Superior temporal gyrus (tissue), 1 donor: Measurements from ENCODE around the gene PAQR8.

Experiments
- DNase-seq: peaks from one replicate; pipeline ENCODE4 v3.0.0-alpha.2; 2016; ENCODE audit errors: extremely low spot score

Gene PAQR8

DNA sequence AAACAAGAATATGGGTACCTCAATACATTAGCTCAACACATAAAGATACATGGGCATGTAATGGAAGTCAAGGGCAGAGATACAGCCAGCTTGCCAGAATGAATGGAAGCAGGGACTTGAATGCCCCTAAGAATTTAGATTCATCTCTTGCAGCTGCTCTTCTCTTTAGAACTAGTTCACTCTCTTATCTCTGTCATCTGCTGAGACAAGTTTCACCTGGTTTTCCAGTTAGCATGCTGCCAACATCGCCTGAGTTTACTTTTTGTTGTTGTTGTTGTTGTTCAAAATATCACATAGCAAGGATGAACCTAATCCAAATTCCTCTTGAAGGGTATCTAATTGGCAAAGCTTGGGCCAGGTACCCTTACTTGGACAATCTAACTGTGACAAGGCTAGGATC, 14.1 kb upstream of the PAQR8 start:
- DNase-seq, result no peak

DNA sequence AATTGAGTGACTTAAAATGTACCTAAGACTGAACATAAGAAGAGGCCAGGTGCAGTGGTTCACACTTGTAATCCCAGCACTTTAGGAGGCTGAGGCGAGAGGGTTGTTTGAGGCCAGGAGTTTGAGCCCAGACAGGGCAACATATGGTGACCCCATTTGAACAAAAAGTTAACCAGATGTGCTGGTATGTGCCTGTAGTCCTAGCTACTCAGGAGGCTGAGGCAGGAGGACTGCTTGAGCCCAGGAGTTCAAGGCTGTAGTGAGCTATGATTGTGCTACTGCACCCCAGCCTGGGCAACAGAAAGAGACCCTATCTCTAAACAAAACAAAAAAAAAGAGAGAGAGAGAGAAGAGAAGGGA, 10.1 kb upstream of the PAQR8 start:
- no peak for DNase-seq

DNA sequence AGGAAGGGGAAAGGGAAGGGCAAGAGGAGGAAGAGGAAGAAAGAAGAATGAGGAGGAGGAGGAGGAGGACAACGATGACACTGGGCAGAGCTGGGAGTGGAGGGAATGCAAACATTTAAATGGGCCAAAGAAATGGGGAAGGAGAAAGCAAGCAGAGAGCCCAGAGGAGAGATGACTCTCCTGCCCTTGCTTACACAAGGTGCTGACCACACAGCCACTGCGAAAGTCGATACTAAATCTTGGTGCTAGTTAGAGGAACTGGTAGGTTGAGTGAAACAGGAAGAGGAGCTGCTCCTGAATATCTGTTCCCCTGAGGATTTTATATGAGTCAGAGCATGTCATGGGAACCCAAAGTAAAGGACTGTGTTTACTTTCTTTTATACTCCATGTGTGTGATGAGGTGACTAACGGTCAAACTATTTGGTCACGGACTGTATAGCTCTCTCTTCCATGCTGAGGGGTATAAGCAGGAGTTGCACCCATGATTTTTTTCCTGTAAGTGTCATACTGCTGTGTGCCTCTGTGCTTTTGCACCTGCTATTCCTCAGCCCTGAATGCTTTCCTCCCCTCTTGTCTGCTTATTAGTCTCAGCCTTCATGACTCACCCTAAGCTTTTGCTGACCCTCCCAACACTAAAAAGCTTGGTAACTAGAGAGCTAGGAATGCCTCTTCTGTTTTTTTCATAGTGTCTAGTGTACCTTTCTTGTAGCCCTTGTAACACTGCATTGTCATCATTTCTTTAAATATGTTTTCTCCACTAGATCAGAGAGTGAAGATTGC, 9.5 kb upstream of the PAQR8 start:
- DNase-seq, result no peak

DNA sequence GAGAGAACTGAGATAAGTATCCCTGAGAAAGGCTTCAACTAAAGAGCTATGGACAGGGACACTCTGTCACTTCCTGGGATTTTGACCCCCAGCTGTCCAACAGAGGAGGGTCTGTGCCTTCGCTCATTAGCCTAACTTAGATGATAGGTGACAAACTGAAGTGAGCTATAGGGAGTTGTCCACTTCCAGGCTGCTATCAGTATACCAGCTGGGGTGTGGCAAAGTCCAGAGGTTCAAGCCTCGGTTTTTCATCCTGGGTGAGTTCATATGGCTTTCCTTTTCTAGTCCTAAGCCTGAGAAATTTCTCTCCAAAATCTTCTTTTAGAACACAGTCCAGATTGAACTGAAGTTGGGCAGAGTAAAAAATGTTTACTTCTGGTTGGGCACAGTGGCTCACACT, 5.9 kb upstream of the PAQR8 start:
- DNase-seq, result no peak

DNA sequence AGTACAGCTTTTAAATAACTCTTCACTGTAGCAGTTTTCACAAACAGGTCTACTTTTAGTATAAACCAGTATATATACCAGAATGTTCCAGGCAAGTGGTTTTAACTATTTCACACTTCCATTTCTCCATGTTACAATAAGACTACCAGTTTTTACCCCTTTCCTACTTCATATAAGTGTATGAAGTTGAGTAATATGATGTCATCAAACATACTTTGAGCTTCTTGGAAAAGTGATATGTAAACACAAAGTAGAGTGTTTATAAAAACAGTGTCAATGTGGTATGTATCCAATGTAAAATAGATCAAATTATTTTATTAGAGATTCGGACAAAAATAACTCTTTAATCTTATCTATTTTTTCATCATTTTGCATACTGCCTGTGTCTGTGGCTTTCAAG, 2.5 kb upstream of the PAQR8 start:
- DNase-seq, result no peak

DNA sequence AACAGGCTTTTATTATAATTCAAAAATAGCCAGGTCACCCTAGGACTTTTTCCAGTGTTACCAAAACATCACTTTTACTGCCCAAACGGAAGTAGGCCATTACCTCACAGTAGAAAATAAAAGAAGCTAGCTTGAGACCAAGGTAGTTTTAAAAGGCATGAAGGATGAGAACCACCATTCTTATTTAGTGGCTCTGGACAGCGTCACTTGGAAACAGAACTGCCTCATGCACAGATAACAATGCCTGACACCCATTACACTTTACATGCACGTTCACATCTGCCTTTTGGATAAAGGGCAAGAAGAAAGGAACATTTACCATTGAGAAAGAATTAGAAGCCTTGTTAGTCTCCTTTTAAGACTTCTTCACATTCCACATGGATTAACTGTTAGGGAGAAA, 1.9 kb upstream of the PAQR8 start:
- no peak for DNase-seq

DNA sequence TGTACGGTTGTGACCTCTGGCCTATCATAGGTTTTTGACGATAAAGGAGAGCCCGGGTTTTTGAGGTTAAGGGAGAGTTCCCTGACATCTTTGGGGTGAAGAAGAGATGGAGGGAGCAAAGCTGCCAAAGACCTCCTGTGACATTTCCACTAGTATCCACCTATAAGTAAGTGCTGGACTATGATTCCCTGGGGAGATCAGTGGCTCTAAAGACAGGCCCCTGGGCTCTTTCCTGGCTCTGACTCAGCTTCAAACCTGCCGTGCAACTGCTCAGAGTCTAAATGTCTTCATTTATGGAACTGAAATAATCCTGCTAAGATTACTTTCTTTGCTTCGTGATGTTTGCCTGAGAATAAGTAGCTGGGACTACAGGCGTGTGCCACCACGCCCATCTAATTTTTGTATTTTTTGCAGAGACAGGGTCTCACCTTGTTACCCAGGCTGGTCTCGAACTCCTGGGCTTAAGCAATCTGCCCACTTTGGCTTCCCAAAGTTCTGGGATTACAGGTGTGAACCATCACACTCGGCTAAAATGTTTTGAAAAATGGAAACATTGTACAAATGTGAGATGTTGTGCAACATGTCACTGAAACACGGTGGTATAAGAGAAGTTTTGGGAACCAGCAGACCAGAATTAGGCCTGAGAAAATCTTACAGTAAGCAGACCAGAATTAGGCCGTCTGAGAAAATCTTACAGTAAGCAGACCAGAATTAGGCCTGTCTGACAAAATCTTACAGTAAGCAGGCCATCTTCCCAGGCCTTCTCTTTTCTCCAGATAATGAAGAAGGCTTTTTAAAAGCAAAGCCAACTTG, 1.1 kb upstream of the PAQR8 start:
- no peak for DNase-seq

DNA sequence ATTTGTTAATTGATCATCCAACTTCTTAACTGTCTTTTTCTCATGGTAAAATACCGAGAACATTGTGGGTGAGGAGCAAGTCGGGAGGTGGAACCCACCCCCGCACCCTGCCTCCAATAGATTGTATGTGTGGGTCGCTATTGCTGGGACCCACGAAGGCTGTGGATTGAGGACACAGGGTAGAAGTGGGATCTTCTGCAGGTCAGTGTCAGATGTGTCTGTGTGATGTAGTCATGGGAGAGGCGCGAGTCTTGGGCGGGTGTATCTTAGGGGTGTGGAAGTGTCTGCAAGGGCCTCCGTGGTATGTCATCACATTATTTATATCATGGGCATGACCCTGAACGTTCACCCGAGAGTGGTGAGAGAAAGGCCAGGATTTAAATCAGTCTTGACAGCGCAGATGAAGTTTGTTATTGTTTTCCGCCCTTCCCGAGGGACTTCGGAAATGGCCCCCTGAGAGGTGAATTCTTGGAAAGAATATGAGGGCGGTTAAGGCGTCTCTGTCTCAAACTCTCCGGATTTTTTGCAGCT, 472 bp upstream of the PAQR8 start:
- DNase-seq, result no peak

DNA sequence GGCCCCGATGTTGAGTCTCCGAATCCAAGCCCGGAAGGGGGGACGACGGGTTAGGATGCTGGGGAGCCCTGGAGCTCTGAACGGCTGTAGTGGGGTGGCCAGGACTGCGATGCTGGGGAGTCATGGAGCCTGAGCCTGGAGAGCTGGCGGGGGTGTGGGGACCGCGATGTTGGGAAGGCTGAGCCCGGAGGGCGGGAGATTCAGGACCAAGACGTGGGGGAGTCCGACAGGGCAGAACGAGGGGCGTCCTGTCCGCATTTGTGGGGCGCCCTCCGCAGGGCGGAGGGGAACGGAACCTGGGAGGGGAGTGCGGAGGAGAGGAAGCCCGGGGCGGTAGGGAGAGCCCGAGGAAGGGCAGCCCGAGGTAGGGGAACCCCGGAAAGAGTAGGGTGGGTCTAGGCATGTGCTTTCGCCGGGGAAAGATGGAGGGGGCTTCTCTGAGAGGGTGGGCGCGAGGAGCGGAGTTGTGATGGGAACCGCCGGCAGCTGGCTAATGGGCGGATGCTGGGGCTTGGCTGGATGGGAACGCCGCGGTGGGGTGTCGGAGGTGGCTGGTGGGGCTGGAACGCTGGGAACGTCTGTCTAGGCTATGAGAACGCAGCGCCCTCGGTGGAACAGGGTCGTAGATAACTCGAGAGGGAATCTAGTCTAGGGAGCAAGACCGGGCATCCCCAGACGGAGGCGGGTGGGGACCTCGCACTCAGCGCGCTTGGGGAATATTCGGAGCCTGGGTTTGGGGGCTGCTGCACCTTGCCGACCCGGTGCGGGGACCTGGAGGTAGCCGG, 684 bp downstream of the PAQR8 start:
- DNase-seq, result no peak

DNA sequence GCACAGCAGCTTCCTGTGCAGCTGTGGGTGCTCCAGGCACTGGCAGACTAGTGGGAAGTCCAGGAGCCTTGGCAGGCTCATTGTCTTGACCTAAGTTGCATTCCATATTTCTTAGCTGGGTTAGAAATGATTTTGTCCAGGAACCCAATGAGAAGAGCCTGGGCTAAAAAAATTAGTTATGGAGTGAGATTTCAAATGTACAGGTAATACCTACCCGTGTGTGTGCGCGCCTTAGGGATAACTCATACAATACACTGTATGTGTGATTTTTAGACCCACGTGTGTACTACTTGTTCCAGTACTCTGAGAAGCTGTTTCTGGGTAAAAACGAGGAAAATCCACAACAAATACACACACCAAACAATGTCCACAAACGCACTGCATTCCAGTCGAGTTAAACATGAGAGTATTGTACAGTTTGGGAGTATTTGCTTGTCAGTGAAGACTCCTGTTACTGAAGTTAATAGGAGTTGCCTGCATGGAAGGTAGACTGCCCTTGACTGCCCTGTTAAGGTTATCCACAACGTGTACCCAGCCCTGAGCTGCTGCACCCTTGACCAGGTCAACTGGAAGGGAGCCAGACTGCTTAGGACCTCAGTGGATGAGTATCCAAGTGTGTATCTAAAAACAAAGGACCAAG, 1.4 kb downstream of the PAQR8 start:
- peak; percentile 77 for DNase-seq

DNA sequence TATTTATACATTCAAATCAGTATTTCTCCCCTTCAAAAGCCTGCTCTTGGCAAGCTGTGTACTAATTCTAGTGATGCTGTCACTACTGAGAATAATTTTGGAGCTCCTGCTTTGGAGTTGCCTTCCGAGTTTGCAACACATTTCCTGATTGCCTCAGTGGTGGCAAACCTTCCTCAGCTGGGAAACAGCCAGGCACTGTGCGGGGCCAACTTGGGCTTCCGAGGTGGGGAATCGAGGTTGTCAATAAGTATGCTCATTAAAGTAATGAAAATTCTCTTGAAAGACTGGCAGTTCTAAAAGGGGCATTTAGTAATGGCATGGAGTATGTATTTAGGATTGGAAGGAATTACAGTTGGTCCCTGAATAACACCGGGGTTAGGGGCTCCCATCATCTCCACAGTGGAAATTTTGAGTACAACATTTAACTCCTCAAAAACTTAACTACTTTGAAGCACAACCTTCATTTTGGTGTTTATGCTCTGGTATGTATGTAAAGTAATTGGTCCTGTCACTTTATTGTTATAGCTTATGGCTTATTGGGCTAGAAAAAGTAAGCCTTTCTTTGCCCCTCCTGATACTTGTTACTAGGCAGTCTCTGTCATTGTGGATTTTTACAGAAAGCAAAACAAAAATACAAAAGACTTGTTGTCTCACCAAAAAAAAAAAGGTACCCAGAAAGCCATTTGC, 2.7 kb downstream of the PAQR8 start:
- DNase-seq, result peak; percentile 81

DNA sequence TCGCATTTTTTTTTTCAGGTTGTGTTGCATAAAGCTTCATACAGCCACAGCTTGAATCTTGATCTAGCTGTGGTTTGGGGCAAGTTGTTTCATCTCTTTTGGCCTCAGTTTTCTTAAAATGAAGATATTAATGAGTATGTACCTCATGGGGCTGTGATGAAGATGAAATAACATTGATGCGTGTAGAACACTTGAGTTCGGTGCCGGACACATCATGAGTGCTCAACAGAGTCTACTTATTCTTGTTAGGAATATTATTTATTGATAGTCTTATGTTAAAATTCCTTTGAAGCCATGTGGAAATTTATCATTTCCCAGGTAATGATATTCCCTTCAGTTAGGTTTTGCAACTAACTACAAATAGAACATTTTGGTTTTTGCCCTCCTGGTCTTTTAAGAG, 3.4 kb downstream of the PAQR8 start:
- peak; percentile 74 for DNase-seq

DNA sequence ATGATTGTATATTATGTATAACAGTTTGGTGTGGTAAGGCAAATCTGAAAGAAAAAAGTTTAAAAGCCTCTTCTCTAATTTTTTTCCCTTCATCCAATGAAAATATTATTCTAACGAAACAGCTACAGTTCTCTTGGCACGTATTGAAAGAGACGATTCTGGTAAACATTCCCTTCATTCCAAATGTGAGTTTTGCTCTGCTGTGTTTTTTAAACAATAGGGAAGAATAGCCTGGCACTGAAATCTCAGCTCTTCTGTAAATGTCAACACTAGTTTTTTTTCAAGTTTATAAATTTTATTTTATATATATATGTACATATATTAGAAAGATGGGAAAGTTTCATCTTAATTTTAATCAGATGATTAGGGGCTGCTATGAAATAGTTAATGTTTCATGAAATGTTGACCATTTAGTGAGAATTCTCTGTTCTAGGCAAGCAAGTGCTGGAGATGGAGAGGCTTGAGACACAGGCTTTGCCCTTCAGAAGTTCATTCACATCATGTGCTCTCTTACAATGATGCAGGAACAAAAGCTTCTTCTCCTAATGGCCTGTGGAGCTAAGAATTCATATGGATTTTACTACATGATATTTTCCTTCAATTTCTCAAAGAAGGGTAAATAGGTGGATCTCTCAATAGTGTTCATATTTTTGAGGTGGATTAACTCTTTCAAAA, 4.1 kb downstream of the PAQR8 start:
- DNase-seq, result peak; percentile 84

DNA sequence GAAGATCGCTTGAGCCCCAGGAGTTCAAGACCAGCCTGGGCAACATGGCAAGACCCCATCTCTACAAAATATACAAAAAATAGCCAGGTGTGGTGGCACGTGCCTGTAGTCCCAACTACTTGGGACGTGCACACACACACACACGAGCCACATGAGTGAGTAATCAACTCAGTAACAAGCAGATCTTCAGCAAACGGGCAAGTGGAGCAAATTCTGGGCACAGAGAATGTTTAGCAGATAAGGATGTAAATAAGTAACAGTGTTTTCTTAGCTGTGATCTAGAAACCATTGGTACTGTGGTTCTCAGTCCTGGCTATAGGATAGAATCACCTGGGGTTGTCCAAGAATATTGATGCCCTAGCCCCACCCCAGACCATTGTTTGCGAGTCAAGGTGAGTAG, 6.1 kb downstream of the PAQR8 start:
- DNase-seq, result no peak

DNA sequence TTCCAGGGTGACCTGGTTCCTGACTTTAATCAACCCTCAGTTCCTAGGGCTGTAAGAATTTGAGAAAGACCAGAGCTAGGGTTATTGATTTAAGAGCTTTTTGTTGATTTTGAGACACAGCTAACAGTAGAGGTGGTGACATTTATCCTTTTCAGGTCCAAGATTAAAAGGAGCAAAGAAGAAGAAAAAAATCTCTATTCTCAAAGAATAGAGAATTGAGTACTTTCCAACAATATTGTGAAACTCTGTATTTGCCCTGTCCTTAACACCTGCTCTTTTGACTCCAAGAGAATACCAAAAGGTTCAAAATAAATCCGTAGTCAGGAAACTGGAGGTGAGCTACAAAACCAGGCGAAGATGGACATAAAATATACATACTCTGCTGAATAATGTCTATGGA, 7.3 kb downstream of the PAQR8 start:
- DNase-seq, result no peak

DNA sequence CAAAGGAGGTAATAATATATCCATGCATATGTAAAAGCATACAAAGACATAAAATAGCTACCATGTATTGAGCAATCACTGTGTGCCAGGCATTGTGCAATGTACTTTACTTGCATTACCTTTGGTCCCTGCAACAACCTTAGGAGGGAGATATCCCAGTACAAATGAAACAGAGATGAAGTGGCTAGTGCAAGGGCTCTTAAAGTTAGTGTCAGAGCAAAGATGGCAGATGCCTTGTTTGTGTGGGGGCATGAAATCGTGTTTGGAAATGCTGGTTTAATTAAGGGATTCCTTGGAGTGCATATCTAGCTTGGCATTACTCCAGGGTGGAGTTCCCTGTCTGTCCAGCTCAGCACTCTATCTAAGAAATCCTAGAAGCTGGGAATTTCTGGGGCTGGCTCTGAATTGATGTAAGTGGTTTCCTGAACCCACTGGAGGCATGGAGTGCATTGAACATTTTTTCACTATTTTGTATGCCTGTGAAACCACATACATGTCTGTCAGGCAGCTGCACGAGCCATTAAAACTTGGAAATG, 9.8 kb downstream of the PAQR8 start:
- no peak for DNase-seq

DNA sequence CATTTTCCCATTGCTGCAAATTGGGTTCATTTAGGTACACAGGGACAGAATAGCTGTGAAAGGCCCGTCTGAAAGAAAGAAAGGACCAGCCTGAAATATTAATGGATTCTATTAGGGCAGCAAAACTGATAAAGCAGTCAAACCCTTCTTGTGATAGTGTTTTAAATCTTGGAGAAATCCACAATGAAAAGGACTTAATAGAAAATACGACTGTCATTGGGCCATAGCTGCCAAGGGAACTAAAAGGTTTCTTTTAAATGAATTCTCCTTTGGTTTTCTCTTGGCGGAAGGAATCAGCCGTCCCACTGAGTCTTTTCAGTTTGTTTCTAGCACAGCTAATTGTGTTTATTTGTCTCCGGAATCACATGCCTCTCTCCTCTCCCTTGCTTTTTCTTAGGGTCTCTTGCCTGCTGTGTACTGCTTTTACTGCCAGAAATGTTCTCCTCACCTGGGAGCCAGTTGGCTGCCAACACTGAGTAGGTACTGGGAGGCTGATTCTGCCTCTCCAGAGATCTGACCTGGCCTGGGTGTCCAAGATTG, 11.3 kb downstream of the PAQR8 start:
- peak; percentile 40 for DNase-seq

DNA sequence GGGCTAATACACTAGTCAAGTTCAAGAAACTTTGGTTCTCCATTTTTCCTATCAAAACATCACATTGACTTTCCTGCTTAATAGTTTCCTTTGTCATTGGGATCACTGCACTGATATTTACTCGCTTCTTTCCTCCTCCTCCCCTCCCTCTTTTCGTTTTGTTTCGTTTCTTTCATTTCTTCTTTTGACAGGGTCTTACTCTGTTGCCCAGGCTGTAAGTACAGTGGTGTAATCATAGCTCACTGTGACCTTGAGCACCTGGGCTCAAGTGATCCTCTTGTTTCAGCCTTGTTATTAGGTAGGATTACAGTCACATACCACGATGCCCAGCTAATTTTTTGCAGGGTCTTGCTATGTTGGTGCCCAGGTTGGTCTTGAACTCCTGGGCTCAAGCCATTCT, 12.3 kb downstream of the PAQR8 start:
- no peak for DNase-seq

DNA sequence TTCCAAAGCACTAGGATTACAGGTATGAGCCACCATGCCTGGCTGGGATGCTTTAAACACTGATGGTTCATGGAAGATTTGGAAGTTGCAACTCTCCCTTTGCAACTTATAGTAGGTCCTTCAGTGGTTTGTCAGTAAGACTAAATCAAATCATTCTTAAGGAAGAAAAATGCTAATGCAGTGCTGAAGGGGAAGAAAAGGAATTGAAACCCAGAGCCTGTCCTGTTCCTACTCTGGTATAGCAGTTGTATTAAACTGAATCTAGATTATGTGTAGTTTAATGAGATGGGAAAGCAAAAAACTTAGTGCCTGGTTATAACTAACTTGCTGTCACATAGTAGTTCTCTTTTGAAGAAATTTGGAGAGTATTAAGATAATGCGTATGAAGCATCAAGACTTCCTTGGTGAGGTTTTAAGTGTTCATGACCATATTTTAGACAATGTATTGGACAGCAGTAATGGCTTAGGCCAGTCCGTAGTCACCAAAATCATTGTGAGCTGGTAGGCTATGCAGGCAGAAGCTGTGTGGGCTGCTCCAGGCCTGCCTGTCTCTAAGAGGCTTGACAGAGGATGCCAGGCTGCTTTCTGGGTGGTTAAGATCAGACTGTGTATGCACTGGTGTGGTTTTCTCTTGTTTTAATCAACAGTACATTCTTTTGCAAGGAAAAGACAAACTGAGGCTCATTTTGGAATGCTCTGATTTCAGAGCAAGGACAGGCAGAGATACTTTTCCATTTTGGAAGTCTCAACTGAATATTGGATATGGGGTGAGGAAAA, 14.0 kb downstream of the PAQR8 start:
- peak; percentile 64 for DNase-seq
